Left forelimb (tissue), 1 donor: Measurements from ENCODE around the gene C10orf67.
"Not testable (repeated sequence)": the region's sequence is repeated elsewhere in the genome, so short reads cannot be mapped to it uniquely, and the experiment has no call there.

Experiments used
- DNase-seq: peaks from one replicate; pipeline ENCODE4 v3.0.0-alpha.2; 2018; ENCODE audit warnings: low spot score

Gene C10orf67

DNA sequence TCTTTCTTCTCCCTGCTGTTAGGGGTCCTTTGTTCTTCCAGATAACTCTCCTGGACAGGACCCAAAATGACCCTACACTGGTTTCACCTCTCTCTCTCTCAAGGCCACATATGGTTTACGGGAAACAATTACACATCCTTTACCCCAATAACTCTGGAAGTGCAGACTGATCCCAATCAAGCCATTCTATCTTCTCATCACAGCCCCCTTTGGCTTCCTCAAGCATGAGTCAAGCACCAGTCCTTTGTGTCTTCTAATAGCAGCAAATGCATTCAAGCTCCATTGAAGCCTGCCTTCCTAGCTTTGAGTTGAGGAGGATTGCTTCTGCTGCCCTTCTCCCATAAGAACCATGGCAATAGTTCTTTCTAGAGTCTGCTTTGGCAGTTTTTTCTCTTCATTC is 20.2 kb downstream of the C10orf67 start:
- DNase-seq: no peak

DNA sequence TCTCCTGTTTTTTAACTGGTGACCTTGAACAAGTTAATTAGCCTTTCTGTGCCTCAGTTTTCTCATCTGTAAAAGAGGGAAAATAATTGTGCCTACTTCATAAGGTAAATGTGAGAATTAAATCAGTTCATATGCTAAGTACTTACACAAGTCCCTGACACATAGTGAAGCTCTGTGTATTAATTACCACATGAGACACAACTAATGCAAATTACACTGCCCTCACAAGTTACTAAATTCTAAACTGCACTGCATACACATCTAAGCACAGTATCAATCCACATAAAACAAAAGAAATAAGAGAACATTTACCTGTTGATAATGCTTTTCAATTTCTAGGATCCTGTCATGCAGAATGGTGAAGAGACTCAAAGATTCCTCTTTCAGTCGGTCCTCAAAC is 22.5 kb downstream of the C10orf67 start:
- no peak for DNase-seq

DNA sequence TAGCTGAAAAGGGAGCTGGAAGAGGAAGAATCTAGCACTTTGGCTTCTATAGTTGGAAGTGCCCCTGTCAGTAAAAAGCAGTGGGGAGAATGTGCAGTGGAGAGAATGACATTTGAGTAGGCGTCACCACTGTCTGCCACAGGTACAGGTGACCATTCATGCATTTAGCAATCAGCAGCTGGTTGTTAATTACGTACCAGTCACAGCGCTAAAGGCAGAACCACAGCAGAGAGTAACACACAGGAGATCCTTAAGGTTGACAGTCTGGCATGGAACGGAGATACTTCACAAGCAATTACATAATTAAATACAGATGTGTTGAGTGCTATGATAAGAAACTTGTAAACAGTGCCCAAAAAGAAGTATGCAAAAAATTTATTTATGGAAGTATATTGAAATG is 24.8 kb downstream of the C10orf67 start:
- no peak for DNase-seq

DNA sequence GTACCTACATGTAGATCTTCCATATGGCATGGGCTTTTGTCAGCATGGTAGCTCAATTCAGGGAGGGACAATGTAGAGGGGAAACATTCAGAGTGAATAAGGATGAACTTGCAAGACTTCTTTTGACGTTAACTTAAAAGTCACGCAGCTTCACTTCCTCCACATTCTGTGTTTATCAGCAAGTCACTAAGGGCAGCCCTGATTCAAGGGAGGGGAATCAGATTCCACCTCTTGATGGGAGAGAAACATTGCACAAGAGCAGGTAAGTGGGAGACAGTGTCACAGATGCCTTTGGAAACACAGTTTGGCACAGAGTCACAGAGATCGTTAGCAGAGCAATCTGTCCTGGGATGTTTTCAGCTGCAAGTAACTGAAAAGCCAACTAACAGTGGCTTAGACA is 26.2 kb downstream of the C10orf67 start:
- DNase-seq: no peak

DNA sequence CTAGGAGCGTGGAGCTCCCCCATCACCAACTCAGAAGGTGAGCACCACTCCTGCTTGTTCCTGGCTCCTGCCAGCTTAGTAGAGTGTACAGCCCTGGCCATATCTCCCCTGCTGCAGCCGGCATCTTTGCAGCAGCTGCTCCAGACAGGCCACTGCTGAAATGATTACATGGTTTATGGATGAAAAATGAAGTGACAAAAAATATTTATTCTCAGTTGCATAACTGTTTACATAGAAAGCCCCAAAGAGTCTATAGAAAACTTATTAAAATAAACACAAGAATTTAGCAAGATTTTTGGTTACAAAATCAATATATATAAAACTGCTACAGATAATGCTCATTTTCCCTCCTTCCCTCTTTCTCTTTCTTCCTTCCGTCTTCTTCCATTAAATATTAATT is 27.2 kb downstream of the C10orf67 start:
- DNase-seq: no peak

DNA sequence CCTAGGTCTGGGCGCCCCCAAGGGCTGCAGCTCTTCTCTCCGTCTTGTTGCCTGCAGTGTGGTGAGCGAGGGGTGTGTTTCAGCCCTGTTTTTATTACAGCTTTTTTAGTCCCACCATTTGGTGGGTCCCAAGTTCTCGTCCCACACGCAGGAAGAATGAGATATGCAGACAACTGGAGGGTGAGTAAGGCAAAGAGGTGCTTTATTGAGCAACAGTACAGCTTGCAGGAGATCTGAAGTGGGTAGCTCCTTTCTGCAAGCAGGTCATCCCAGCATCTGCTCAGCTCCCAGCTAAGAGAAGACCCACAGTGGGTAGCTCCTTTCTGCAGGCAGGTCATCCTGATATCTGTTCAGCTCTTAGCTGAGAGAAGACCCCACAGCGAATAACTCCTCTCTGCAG is 28.2 kb downstream of the C10orf67 start:
- DNase-seq: no peak

DNA sequence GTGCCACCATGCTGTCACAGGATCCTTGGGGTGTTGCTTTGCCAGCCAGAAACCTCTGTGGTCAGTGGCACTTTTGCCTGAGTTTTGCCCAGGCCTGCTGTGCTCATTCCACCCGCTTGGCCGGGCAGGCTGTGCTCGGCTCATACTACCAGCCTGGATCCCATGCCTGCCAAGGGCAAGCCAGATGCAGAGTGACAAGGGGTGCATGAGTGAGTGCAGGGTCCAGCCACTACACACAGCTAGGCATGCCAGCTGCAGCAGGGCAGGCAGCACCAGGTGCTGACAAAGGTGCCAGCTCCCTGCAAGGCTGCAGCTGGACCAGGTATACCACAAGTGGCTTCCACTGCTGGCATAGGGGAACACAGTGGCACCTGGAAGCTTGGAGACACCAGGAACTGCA is 28.6 kb downstream of the C10orf67 start:
- DNase-seq: no peak

DNA sequence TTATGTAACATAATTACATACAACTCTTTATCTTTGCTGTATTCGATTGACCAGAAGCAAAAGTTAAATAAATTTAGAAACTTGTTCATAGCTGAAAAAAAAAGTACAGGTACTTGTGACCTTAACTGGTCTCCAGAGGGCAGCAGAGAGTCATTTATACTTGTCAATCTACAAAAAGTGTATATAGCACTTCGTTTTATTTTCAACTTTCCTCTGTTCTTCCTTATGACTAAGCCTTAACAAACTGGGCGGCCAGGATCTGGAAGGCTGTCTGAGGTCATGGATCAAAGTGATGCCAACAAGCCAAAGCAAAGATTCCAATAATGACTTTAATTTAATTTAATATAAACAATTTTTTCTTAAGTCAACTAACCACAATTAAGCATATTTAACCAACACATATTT is 29.8 kb downstream of the C10orf67 start:
- DNase-seq: no peak

DNA sequence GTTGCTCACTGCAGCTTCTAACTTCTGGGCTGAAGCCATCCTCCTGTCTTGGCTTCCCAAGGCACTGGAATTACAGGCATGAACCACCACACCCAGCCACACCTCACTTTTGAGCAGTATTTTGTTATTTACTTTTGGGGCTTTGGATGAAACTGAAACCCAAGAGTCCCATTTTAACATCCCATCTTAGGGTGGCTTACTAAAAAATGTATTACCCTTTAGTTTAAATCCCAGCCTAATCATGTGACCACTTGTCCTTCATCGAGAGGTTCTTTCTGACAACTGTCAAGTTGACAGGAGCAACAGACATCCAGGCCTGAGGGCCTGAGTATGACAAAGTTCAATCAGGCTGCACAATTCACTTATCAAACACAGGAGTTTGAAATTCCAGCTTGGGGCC is 33.6 kb downstream of the C10orf67 start:
- DNase-seq: no peak

DNA sequence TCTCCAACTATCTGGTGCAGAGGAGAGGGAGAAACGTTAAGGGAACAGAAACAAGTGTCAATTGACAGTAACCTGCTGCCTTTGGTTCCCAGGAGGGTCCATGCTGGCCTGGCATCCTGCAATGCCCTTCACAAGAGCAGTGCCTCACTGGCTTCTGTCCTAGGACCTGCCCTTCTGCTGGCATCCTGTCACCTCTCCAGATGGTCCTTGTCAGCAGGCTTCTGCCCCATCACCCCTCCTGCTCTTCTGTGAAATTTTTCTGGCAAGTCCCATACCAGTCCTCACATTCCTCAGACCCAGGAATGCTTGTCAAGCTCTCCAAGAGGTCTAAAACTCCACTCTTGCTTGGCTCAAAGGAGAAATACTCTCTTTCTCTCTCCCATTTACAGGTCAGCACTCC is 34.2 kb downstream of the C10orf67 start:
- no peak for DNase-seq

DNA sequence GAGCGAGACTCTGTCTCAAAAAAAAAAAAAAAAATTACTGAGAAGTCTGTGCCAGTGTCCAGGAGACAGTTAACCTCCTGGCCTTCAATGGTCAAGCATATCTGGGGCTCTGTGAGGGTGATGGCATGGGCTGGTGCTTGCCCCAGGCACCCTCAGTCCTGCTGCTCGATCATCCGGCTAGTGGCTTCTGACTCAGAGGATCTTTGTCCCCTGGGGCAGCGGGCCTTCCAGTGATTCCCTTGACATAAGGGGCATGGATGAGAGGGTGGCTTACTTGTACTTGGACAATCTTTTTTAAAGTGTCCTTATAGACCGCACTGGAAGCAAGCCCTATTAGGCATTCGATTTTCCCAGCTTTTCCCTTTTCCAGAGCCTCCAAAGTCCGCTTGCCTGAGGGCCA is 44.6 kb downstream of the C10orf67 start:
- DNase-seq: not testable (repeated sequence)

DNA sequence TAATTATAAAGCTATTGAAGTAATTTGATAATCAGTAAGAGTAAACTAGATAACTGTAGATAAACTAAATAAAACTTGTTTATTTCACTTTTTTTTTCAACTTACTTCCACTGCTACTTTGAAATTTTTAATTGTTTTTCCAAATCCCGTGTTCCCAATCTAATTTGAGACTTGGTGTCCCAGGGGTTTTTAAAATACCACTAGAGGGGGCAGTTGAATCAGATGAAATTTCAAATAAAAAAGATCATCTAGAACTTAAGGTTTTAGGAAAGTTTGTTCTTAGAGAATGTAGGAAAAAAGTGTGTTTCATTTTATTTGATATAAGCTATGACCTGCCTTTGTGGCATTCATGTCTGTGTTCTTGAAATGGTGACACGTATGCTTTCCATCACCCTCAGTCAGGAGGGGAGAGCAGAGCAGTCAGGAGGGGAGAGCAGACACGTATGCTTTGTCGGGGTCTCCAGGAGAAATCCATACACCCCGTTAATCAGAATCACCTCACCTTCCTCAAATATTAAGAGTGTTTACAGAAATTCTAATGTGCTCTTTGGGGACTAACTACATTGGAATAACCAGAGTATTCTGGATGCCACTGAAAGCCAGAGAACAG is 49.9 kb downstream of the C10orf67 start:
- DNase-seq: no peak

DNA sequence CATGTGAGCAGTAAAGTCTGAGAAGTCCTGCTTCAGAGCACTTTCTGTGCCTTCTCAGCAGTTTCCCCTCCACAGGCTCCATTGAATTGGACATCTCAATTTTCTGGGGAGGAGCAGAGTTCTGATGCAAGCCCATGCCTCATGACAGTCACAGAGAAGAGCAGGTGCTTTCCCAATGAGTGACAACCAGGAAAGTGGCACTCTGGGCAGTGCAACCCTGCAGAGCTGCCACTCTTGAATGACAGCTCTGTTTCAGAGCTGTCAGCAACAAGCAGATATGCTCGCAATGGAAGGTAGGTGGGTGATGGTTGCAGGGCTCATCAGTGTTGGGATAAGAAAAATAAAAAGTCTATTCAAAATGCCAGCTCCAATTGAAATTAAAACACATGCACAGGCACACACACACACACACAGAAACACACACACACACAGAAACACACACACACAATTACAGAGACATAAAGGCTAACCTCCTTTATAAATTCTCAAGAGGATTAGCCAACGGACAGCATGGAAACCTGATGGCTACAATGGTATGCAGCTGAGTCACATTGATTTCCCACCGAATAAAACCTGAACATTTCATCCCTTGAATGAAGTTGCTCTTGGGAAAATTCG is 50.5 kb downstream of the C10orf67 start:
- no peak for DNase-seq

DNA sequence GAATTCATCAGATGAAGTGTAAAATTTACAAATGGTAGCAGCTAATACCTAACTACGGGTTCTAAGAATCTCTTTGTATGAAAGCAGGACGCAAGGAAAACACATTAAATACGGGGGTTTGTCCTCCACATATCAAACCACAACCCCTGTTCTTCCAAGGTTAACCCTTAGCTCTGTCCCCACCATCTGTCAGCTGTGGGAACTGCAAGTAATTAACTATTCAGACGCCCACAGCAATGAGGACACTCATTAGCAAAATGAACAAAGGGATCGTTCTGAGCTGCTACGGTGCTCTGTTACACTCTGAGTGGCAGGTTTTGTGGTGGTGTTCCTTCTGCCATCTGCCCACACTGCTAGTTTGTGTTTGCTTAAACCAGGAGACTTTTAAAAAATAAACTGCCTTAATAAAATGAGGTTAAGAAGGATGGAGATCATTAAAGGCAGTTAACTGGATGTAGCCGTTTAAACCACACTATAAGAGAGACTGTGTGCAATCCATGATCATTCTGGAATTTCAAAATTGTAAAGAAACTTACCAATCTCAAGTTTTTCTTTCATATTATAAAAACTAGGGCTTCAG is 51.4 kb downstream of the C10orf67 start:
- no peak for DNase-seq

DNA sequence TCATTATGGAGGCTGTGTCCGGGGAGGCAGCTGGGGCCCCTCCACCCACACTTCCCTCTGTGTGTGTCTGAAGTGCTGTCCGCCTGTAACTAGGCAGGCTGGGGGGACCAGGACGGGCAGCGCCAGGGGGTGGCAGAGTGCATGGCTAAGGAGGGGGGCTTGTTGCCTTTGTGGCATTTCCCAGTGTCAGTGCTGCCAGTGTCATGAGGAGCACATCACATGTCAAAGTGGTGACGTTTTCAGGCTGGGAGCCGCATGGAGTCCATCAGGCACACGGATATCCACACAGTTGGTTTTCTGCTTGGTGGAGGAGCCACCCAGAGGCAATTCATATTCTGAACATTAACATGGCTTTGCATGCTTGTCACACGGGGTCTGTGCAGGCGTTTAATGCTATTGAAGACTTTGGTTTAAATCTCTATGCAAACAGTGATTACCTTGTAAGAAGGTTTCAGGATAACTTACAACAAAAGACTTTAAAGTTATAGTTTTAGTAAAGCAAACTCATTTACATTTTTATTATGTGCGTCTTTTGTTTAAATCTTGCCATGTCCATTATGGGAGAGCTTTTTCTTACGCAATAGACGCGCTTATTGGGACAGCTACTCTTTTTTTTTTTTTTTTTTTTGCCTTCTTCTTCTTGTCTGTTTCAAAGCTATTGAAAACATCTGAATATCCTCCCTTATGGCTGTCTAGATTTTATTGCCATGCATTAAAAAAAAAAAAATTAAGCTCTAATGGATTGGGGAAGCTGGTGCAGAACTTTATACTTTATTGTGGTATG is 52.9 kb downstream of the C10orf67 start:
- DNase-seq: no peak

DNA sequence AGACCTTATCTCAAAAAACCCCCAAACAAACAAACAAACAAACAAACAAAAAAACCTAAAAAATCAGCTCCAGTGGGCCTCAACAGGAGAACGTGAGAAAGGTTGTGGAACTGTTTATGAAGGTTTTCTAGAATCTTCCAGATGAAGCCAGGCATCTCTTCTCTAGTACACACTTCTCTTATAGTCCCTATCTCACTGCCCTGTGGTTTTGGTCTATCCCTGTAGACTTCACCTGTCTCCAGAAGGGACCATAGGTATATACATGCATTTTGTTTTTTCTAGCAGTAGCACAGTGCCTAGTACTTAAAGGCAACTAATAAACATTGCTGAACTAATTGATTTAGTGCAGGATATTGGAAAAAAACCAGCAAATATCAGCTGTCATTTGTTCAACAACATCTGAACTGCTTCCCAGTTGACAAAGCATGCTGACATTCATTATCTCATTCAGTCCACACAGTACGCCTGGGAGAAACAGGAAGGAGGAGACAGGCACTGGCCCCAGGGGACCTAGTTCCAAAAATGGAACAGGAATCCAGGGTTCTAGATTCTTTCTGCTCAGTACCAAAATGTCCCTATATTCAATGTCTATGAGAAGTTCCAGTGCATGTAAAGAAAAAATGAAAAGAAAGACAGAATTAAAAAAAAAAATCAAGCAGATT is 59.8 kb downstream of the C10orf67 start:
- no peak for DNase-seq

DNA sequence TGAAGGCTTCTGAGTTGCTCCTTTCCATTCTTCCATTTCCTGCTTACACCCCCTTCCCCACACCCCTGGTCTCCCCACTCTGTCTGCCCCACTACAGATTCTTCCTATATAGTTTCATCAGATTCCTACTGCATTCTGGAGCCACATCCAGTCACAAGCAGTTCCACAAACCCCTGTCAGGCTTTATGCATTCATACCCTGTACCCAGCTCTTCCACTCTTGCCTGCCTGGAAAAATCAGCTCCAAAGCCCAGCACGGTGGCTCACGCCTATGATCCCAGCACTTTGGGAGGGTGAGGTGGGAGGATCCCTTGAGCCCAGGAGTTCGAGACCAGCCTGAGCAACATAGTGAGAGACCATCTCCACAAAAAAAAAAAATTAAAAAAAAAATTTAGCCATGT is 60.4 kb downstream of the C10orf67 start:
- DNase-seq: no peak

DNA sequence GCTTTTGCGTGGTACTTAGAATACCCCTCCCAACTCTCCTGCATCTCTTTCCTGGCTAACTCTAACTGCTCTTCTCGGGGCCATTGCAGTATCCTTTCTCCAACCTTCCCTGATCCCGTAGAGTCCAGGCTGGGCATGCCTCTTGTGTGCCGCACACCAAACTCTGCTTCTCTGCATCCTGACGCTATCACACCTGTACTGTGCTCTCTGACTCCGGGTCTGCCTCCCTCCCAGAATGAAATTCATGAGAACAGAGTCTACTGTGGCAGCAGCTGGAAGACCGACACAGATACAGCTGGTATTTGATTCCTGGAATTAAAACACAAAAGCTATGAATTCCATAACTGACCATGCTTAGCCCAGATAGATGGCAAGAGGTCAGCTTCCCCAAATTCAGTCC is 60.9 kb downstream of the C10orf67 start:
- no peak for DNase-seq

DNA sequence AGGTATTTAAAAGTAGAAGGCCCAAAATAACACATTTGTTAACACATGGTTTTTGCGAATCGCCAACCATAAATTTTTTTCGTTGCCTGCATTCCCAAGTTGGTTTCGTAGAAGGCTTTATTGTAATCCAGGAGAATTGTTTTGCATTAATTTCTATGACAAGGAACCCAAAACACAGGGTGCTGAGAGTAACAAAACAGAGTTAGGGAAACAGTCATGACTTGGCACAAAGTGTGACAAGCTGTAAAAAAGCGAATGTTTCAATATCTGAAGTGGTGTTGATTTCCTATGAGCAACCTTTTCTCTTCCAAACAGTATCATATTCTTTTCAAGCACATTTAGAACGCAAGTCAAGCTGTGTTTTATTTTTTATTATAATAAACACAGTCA is 63.6 kb downstream of the C10orf67 start:
- DNase-seq: no peak

DNA sequence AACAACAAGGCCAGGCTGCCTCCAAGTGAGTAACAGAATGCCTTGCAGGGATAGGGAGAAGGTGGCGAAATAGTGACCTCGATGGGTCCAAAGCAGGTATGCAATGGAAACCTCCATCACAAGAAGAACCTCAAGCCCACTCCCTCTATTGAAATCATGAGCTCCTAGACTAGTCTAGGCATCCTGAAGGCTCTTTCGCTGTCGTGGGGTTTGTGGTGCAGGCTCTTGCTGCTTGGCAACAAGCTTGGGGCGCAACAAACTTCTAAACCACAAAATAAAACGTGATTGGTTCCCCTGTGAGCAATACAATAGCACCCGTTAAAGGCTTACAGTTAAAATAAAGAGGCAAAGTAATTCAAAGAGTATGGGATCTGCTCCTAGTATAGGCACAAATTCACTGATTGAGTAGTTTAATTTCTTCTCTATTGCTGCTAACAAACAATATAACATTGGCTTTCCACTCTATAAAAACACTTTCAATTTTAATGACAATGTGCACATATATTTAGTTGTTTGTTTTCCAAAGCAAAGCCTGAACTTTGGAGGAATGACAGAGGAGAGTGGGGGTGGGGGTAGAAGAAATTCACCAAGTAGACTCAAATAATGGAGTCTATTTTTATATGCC is 64.1 kb downstream of the C10orf67 start:
- no peak for DNase-seq

DNA sequence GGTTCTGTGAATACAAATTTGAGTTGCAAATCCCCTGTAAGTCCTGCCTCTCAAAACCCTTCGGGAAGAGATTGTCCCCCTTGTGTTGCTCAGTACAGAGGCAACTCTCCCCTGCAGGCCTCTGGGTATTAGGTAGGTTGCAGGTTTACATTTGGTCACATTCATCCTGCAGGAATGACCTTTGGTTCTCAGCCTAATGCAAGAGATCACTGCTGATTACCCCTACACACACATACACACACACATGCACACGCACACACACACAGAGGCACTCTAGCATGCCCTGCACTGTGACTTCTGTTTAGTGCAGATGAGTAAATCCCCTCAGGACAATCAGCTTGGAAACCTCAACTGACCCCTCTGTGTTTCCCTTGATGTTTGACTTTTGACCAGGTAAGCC is 69.2 kb downstream of the C10orf67 start:
- DNase-seq: no peak

DNA sequence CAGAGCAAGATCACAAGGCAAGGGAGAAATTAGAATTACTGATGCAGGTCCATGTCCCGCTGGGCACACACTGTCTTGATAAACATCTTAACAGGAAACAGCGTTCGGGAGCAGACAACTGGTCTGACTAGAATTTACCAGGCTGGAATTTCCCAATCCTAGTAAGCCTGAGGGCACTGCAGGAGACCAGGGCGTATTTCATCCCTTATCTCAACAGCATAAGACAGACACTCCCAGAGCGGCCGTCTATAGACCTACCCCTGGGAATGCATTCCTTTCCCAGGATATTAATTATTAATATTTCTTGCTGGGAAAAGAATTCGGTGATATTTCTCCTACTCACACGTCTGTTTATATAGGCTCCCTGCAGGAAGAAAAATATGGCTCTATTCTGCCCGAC is 70.4 kb downstream of the C10orf67 start:
- not testable (repeated sequence) for DNase-seq
